ENCODE data around the gene HLA-DQA1. TPM values are rescaled to one million over a fixed set of nuclear protein-coding genes. Genes with fewer than 3 reads are reported as not detected.

HLA-DQA1 gene
- total and polyA plus RNA-seq, 2 experiments from 2014 or later = not detected

GRCh38 chr6:32658268-32658897 lies 21.2 kb downstream of the HLA-DQA1 start:
- WGBS (ENCODE audit: low lambda C conversion rate, missing lambda C conversion rate) = 82% methylated on average over 6 of the region's 6 CpGs
- Histone ChIP-seq H3K4me1 (ENCODE audit: insufficient read depth) (no peaks in the 10 kb centered on the region), H3K4me2 (no peak overlapping the region), H3K79me2 (no peaks in the 10 kb centered on the region), H3K27me3 (no peaks in the 10 kb centered on the region), H3K9me3 (ENCODE audit: low read depth) (no peaks in the 10 kb centered on the region), H3K27ac (no peak overlapping the region), H2AFZ (no peak overlapping the region), H3K36me3 (replicated peaks; ENCODE audit: insufficient read depth, low read depth) (no peaks in the 10 kb centered on the region), H3K4me3 (no peak overlapping the region), H4K20me1 (ENCODE audit: insufficient read depth, poor library complexity, severe bottlenecking) (no peaks in the 10 kb centered on the region), H3K9me2 (replicated peaks; ENCODE audit: insufficient read depth) (no peaks in the 10 kb centered on the region)
- no peak for DNase-seq (ENCODE audit: low spot score)
- TF ChIP-seq EZH2phosphoT487 (IDR thresholded peaks at IDR 0.05; ENCODE audit: low read depth, severe bottlenecking, unreplicated experiment) (no peak), EZH2 (IDR thresholded peaks at IDR 0.05; ENCODE audit: borderline replicate concordance) (no peak)
- TF ChIP-seq, protein P1, sequence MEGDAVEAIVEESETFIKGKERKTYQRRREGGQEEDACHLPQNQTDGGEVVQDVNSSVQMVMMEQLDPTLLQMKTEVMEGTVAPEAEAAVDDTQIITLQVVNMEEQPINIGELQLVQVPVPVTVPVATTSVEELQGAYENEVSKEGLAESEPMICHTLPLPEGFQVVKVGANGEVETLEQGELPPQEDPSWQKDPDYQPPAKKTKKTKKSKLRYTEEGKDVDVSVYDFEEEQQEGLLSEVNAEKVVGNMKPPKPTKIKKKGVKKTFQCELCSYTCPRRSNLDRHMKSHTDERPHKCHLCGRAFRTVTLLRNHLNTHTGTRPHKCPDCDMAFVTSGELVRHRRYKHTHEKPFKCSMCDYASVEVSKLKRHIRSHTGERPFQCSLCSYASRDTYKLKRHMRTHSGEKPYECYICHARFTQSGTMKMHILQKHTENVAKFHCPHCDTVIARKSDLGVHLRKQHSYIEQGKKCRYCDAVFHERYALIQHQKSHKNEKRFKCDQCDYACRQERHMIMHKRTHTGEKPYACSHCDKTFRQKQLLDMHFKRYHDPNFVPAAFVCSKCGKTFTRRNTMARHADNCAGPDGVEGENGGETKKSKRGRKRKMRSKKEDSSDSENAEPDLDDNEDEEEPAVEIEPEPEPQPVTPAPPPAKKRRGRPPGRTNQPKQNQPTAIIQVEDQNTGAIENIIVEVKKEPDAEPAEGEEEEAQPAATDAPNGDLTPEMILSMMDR (IDR thresholded peaks at IDR 0.05; ENCODE audit: poor library complexity) = no peak

DNA sequence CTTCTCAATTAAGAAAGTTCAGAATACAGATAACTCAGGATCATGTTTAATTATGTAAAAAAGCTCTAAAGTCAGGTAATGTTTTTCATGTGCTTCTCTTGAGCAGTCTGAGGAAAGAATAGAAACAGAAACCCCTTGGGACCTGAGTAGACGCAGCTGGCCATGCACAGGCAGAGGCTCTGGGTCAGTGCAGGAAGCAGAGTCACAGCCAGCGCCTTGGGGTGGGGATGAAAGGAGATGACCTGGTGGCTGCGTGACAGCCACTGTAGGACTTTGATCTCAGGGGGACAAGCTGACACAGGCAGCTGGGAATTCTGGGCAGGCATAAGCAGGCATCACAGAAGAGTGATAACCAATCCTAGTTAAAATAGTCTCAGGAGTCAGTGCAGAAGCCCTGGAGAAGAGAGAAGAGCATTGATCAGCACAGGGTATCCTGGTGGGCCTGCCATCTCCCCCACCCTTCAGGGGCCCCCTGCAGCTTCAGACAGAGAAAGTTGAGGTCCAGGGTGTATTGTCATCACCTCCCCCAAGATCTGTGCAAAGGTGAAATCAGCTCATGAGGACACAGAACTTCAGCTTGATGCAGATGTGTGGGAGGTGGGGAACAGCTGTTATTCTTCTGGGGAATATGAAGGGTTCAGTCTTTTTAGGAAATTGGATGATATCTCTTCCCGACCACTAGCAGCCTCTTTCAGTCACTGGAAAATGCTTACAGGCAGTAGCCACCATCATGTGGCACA lies 22.8 kb downstream of the HLA-DQA1 start:
- H3K9me3 ChIP-seq (ENCODE audit: low read depth) = no peaks in the 10 kb centered on the region
- H3K27ac ChIP-seq = peak overlapping the region; percentile 55
- no peak overlapping the region for H3K4me2 ChIP-seq
- no peaks in the 10 kb centered on the region for H3K9me2 ChIP-seq (replicated peaks; ENCODE audit: insufficient read depth)
- H3K79me2 ChIP-seq = no peaks in the 10 kb centered on the region
- TF ChIP-seq EZH2phosphoT487 (IDR thresholded peaks at IDR 0.05; ENCODE audit: low read depth, severe bottlenecking, unreplicated experiment) (no peak), EZH2 (IDR thresholded peaks at IDR 0.05; ENCODE audit: borderline replicate concordance) (no peak)
- TF ChIP-seq, protein P1 (IDR thresholded peaks at IDR 0.05; ENCODE audit: poor library complexity) = no peak
- no peaks in the 10 kb centered on the region for H4K20me1 ChIP-seq (ENCODE audit: insufficient read depth, poor library complexity, severe bottlenecking)
- peak; percentile 47 for DNase-seq (ENCODE audit: low spot score)
- no peaks in the 10 kb centered on the region for H3K36me3 ChIP-seq (replicated peaks; ENCODE audit: insufficient read depth, low read depth)
- no peak overlapping the region for H3K4me3 ChIP-seq
- 54% methylated on average over 4 of the region's 4 CpGs for WGBS (ENCODE audit: low lambda C conversion rate, missing lambda C conversion rate)
- H3K4me1 ChIP-seq (ENCODE audit: insufficient read depth) = no peaks in the 10 kb centered on the region
- H3K27me3 ChIP-seq = no peaks in the 10 kb centered on the region
- H2AFZ ChIP-seq = no peak overlapping the region

- H3K27me3 ChIP-seq = no peaks in the 10 kb centered on the region
- H3K79me2 ChIP-seq = no peaks in the 10 kb centered on the region
- H3K4me2 ChIP-seq = no peak overlapping the region
- 93% methylated on average over 7 of the region's 7 CpGs for WGBS (ENCODE audit: low lambda C conversion rate, missing lambda C conversion rate)
- H3K9me2 ChIP-seq (replicated peaks; ENCODE audit: insufficient read depth) = no peaks in the 10 kb centered on the region
- H3K4me1 ChIP-seq (ENCODE audit: insufficient read depth) = no peaks in the 10 kb centered on the region
- no peaks in the 10 kb centered on the region for H3K9me3 ChIP-seq (ENCODE audit: low read depth)
- no peaks in the 10 kb centered on the region for H4K20me1 ChIP-seq (ENCODE audit: insufficient read depth, poor library complexity, severe bottlenecking)
- no peak overlapping the region for H3K27ac ChIP-seq
- no peak for DNase-seq (ENCODE audit: low spot score)
- TF ChIP-seq EZH2 (IDR thresholded peaks at IDR 0.05; ENCODE audit: borderline replicate concordance) (no peak), EZH2phosphoT487 (IDR thresholded peaks at IDR 0.05; ENCODE audit: low read depth, severe bottlenecking, unreplicated experiment) (no peak)
- TF ChIP-seq, protein P1 (IDR thresholded peaks at IDR 0.05; ENCODE audit: poor library complexity) = no peak
- no peaks in the 10 kb centered on the region for H3K36me3 ChIP-seq (replicated peaks; ENCODE audit: insufficient read depth, low read depth)
- no peak overlapping the region for H3K4me3 ChIP-seq
- H2AFZ ChIP-seq = no peak overlapping the region
These were observed 24.9 kb downstream of the HLA-DQA1 start for GRCh38 chr6:32662099-32662498.
